Head of caudate nucleus (tissue), 42 donors: ENCODE data around the gene FMN1.

ENCODE experiments used
- DNase-seq, 42 donors: peaks; one replicate each; pipeline versions ENCODE4 v3.0.0 to v3.0.0-alpha.2; 2020 to 2021; ENCODE audit warnings: mixed read lengths in 7 of 42
- intact Hi-C: fragments of 100-400 bp; cut with DNase I; formaldehyde crosslinking; loops from one replicate; pipeline ENCODE4 v1.15.0; 2022

The FMN1 gene

DNA sequence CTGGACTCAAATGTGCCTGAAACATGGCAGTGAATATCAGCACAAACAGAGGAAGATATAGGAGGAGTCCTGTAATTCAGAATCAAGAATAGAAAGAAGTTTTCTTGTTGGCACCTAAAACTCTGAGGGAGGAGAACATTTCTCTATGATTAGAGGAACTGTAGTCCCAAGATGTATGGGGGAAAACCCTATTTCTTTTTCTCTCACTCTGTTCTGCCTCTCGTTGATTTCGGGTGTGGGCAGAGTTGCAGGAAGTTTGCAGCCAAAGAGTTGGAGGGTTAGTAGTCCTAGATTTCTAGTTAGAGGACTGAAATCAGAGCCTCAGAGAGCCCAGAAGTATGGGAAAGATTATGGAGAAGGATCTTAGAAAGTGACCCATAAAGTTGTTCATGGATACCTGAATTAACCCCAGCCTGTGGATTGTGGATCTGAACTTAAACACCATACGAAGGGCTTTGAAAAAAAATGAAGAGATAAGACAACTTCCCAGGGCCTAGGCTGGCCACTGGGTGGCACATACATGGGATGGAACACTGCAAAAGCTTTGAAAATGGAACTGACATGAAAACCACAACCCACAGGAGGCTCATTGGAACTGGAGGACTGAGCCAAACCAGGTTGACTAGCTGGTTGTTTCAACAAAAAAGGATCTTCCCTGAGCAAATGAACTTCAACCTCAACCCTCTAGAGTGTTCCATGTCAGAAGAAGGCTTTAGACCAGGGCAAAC is 34.6 kb downstream of the FMN1 start:
- no peak for DNase-seq
- intact Hi-C loops: no loop called here

DNA sequence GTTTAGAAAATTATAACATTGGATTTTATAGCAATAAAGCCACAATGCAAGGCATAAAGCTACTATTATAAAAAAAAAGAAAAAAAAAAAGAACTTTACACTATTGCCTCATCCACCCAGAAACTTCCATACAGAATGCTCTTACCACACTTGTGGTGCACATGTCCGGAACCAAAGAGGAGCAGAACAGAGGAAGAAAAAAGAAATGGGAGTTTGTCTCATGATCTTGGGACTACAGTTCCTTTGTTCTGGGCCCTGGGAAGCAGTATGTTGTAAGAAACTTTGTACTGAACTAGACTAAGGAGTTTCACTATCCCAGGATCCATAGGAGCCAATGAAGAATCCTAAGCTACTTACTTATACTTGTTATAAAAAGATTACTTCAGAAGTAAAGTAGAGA is 36.1 kb downstream of the FMN1 start:
- intact Hi-C loops: no loop called here
- no peak for DNase-seq

- intact Hi-C loops: no loop called here
- no peak for DNase-seq
Measured at GRCh38 chr15:33157371-33158037, 37.0 kb downstream of the FMN1 start.

GRCh38 chr15:33155691-33156420 is 38.7 kb downstream of the FMN1 start:
- intact Hi-C loops: no loop called here

DNA sequence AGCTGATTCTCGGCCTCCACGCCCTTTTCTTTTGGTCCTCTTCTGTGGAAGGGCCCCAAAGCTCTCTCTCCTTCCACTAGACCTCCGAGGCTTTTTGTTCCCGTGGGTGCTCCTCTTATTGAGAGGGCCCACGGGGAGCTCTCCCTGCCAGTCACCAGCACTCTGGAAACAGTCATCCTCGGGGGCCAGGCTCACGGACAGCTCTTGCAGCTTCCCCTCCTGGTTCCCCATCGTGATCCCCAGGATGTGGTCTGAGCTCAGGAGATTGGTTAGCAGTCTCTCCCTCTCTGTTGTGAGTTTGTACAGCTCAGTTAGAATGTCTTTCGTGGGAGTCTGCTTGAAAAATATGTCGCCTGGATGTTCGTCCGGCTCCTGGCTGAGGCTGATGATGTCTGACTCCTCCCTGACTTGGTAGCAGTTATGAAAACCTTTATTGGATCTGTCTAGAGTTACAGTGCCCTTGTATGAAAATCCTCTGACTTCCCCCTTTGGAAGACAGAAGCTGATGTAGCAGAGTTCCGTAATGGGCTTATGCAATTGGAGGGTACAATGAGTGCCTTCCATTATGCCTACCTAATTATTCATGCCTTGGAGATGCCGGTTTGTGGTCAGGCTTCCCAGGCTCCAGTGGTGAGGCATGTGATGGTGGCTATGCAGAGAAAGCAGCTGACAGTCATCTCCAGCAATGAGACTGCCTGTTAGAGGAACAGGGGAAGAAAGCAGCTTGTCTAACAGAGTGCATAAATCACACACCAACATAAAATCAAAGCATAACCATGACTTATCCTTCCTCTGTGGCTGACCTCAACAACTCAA is 40.0 kb downstream of the FMN1 start:
- DNase-seq: peak in 32 of 42 donors; percentile 14 to 79 (median 37)
- intact Hi-C loops: no loop called here

More at GRCh38 chr15:33155691-33156420, 38.7 kb downstream of the FMN1 start:
- DNase-seq: no peak

DNA sequence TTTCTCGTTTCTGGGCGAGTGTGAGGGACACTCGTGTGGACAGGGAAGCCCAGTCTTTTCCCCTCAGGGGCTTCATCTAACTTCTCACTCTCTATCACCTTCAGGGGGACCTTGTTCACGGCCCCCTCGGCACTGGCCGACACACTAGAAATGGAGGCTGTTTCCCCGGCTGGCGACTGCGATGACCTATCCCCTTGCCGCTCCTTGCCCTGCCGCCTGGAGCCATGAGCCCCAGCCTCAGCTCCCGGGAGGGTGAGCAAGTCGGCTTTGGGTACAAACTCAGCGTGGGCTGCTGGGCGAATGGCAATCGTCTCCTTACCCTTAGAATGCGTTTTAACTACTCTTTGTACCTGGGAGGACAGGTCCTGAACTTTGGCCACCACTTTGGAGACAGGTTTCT is 41.0 kb downstream of the FMN1 start:
- no peak for DNase-seq
- intact Hi-C loops: no loop called here

- DNase-seq: peak in 1 of 42 donors; percentile 26
- intact Hi-C loops: no loop called here
Measured at GRCh38 chr15:33152502-33153109, 41.9 kb downstream of the FMN1 start.

DNA sequence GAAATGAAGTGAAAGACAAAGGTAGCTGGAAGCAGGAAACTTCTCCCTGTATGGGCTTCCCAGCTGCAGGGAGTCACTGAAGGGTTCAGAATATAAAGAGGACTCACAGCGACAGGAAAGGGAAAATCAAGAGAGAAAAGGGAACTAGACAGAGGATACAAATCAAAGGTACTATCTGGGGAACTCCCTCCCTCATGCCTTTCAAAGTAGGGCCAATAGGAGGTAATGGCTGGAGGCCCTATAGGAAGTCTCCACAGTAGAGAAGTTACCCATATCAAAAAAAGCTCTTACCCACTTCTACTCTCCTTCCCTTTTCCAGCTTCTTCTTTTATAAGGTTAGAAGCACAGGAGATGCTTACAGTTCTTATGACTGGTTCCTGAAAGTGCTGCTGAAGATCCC is 43.5 kb downstream of the FMN1 start:
- no peak for DNase-seq
- intact Hi-C loops: no loop called here

DNA sequence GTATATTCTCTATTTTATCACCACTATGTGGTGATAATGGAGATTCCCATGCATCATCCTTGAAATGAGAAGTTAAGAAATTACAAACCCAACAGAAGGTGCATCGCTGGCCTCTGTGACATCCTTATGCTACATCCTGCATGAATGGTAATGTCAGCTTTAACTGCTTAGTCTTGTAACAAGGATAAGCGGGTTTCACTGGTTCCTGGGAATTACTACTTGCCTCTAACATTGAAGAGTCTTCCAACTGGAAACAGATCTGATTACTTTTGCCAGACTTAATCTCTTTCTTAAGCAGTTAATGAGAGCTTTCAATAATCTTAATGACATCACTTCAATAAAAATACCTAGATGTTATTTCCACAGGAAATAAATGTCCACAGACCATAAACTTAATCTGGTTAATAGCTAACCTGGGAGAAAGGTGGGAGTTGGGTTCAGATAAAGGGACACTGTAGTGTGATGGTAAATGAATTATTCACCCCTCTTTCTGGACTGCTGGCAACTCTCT is 44.0 kb downstream of the FMN1 start:
- no peak for DNase-seq

DNA sequence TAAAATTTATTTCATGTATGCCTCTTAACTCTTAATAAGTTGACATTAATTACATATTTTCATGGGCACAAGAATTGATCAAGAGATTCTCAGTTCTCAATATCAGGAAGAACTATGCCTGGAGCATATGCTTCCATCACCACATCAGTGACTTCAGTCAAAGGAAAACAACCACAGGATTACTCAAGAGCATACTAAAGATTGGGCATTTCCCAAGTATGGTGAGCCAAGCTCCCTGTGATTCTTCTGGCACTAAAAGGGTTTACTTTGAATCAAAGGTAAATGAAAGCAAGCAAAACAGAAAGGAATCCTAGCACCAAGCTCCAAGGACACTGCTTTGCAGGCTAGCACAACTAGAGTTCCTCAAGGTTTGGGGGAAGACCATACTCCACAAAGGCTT is 44.6 kb downstream of the FMN1 start:
- DNase-seq: no peak
- intact Hi-C loops: no loop called here

More for the DNA sequence above, 44.0 kb downstream of the FMN1 start:
- intact Hi-C loops: no loop called here

- intact Hi-C loops: no loop called here
- no peak for DNase-seq
Measured at GRCh38 chr15:33148129-33148751, 46.3 kb downstream of the FMN1 start.

DNA sequence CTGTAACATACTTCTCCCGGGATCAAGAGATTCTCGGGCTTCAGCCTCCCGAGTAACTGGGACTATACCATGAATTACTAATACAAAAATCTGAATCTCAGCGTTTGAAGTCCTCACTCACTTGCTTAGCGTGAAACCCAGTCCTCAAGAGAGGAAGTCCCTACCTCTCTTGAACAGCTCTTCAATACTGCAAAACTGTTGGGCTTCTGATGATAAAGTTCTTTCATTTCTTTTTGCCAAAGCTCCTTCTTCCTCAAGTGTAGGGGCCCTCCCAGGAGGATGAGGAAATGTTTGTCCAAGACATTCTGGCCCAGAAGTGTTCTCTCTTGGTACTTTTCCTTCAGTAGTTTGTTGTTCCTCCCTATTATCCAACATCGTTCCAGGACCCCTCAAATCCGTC is 48.5 kb downstream of the FMN1 start:
- no peak for DNase-seq
- intact Hi-C loops: no loop called here

GRCh38 chr15:33145447-33145846 is 49.1 kb downstream of the FMN1 start:
- intact Hi-C loops: no loop called here
- DNase-seq: no peak

DNA sequence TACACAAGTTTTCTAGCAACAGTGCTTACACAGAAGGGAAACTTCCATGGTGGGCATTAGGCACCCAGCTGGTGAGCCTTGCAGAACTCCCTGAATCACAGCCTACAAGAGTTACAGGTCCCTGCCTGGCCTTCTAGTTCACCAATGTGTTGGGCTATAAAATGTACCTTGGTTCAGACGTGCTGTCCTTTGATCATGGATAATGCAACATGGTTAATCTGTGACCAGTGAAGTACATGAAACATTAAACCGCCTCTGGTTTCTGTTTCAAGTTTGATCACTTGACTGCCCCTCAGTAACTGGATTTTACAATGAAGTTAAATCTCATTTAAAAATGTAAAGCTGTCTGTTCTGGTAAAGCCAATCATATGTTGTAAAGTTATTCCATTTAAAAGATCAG is 51.8 kb downstream of the FMN1 start:
- no peak for DNase-seq
- intact Hi-C loops: no loop called here

GRCh38 chr15:33138000-33138399 is 56.5 kb downstream of the FMN1 start:
- intact Hi-C loops: no loop called here
- no peak for DNase-seq

- no peak for DNase-seq
- intact Hi-C loops: no loop called here
Measured at GRCh38 chr15:33137101-33137500, 57.4 kb downstream of the FMN1 start.

DNA sequence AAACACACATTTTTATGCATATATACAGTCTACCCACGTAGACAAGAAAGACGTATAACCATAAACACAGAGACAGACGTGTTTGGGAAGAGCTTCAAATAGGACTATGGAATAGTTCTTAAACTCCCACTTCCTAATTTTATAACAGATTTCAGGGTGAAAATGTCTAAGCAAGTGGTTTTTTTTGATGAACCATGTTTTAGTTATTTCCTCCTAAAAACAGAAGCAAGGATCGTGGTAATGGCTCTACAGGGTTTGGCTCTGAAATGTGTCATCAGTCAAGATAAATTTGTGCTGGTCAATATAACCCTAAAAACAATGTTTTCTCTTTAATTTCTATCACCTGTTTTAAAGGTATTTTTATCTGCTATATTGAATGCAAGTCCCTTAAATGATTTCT is 58.2 kb downstream of the FMN1 start:
- DNase-seq: no peak
- intact Hi-C loops: no loop called here

- DNase-seq: peak in 1 of 42 donors; percentile 24
- intact Hi-C loops: no loop called here
Measured at GRCh38 chr15:33135355-33135781, 59.1 kb downstream of the FMN1 start.
